ENCODE data around the gene TMEM108.

The TMEM108 gene

GRCh38 chr3:133055339-133055738 lies 17.1 kb downstream of the TMEM108 start:
- no peak for DNase-seq

DNA sequence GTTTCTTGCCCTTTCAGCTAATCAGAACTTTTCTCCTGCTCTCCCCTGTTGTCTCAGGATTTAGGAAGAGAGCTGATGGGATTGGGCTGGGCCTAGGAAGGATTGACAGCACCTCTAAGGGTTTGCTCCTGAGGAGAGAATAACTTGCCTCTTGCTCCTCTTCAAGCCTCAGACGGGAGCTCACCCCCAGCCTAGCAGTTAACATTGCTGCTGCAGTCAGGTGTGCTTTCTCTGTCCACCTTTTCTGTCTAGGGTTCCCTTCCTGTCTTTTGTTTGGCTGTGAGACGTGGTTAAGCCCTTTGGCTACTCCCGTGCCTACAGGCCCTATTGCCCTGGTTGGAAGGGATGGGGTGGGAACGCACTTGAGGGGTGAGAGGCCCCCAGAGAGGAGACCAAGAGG lies 20.1 kb downstream of the TMEM108 start:
- DNase-seq, result no peak

DNA sequence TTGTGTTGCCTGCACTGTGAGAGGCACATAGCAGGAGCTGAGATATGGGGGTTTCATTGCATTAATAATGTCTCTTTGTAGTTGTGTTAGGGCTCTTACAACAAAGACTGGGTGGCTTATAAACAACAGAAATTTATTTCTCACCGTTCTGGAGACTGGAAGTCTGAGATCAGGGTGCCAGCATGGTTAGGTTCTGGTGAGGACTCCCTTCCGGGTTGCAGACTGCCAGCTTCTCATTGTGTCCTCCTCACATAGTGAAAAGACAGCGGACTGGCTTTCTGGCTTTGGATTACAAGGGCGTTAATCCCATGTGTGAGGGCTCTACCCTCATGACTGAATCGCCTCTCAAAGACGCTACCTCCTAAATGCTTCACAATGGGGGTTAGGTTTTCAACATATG lies 20.6 kb downstream of the TMEM108 start:
- no peak for DNase-seq

GRCh38 chr3:133065193-133065961 lies 27.2 kb downstream of the TMEM108 start:
- DNase-seq, result no peak

- DNase-seq, result no peak
Measured at GRCh38 chr3:133066026-133066425, 27.8 kb downstream of the TMEM108 start.

- DNase-seq, result no peak
Measured at GRCh38 chr3:133069556-133070286, 31.5 kb downstream of the TMEM108 start.

DNA sequence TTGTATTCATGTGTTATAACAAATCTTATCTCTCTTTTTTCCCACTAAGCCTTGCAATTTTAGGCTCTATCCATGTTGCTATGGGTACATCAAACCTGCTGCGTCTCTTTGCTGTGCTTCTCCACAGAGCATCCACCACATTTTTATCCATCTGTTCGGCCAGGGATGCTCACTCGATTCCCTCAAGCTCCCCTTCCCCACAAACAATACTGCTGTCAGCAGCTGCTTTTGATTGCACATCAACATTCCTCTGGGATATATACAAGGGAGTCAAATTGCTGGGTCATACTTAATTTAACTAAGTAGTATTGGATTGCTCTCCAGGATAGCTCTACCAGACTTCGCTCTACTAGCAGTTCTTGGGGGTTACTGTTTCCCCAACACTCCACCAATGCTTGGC lies 36.8 kb downstream of the TMEM108 start:
- no peak for DNase-seq

GRCh38 chr3:133077688-133078087 lies 39.5 kb downstream of the TMEM108 start:
- DNase-seq, result no peak

- DNase-seq, result no peak
Measured at GRCh38 chr3:133079621-133080020, 41.4 kb downstream of the TMEM108 start.

DNA sequence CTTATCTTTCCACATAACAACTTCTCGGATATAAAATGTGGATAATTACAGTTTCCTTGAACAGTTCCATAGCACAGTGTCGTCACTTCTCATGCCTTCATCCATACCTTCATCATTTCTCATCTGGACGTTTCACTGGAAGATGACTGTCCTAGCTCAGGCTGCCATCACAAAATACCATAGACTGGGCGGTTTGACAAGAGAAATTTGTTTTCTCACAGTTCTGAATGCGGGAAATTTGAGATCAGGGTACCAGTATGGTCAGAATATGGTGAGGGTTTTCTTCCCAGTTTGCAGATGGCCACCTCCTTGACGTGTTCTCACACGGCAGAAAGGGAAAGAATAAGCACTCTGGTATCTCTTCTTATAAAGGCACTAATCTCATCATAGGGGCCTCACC lies 42.8 kb downstream of the TMEM108 start:
- no peak for DNase-seq

DNA sequence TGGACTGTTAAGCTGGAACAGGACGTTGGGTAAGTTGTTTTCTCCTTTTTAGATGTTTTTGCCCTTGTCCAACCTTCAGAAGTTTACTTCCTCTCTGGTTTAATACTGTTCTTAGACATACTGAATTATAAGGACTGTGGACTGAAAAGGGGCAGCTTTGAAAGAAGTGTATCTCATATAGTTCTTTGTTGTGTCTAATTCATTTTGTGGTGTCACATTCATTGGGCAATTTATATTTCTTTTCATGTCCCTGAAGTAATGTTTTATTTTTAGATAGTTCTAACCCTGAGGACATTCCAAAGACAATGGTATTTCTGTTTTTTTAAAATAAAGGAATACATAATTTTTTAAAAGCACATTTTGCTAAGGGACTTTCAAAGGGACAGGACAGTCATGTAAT lies 45.2 kb downstream of the TMEM108 start:
- DNase-seq, result no peak

DNA sequence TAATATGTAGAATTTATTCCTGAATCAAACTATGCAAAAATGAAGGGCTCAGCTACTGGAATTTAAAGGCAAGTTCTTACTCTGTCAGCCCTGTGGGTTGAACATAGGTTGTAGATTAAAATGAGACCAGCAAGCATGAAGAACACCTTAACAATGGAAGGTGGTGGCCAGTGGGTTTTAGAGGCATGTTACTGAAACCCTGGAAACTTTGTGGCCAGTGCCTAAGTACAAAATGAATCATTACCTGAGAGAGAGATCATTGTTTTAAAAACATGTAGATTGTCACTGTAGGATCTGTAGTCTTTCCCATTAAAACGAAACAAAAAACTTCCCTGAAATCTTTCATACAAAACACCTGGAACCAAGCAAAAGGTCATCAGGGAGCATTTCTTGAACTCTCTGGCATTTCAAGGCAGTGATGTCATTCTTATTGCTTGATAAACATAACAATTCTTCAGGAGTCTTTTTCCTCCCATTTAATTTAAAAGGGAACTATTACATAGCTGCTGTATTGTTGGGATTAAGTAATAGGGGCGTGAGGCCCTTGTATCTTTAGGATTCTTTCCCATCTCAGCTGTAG lies 51.8 kb downstream of the TMEM108 start:
- DNase-seq, result no peak

DNA sequence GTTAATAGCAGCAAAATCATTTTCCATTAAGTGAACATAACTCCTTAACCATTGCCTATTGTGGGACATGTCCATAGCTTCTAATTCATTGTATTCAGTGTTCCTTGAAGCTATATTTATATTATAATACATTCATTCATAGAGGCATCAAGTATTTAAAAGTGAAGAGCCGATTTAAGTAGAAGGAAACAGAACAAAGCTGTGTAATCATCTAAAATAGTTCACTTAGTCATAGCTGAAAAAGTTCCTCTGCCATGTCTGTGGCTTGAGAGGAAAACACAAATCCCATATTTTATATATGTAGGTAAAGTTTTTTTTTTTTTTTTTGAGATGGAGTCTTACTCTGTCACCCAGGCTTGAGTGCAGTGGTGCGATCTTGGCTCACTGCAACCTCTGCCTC lies 54.5 kb downstream of the TMEM108 start:
- no peak for DNase-seq

- DNase-seq, result no peak
Measured at GRCh38 chr3:133093366-133093765, 55.2 kb downstream of the TMEM108 start.

GRCh38 chr3:133096900-133097613 lies 58.9 kb downstream of the TMEM108 start:
- DNase-seq, result no peak

GRCh38 chr3:133103706-133104105 lies 65.5 kb downstream of the TMEM108 start:
- DNase-seq, result no peak

DNA sequence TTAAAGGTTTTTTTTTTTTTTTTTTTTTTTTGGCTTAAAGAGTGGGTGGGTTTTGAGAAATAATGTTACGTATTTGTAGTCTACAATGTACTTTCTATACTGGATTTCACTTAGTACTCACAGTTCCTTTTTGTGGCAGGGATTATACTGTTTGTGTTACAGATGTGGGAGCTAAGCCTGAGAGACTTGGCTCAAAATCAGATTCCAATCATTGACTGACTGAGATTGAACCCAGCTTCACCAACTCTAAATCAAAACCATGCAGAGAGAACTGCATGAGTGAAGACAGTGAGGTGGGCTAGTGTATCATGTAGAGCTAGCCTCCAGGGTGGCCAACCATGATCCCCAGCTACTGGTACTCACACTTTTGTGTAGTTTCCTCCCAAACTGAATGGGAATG lies 68.0 kb downstream of the TMEM108 start:
- no peak for DNase-seq

GRCh38 chr3:133112666-133113065 lies 74.5 kb downstream of the TMEM108 start:
- DNase-seq, result no peak

GRCh38 chr3:133113526-133113925 lies 75.3 kb downstream of the TMEM108 start:
- DNase-seq, result no peak

DNA sequence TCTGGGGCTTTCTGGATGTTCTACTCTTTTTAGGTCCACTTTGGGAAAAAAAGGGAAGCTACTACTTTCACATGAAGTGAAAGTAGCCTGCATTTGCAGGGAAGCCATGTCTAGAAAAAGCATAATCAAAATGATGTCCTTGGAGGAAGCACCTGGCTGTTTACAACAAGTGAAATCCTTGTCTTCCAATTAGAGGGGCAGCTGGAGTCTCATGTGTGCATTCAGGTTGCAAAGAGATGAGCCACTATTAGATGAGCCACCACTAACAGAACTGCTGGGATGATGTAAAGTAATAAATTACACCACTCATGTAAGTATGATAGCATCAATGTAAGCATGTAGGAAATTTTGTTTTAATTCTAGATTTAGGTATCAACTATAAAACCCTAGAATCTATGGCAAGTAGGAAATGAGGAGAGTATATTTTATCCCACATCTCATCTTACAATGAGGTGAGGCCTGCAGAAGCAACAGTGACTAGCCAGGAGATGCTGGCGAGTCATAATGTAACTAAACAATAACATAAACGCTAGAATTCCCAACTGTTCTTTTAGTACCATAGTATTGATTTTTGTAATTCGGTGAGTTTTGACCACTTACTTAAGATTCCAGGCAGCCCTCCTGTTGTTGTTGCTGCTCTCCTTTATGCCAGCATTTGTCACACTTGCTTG lies 75.9 kb downstream of the TMEM108 start:
- no peak for DNase-seq

DNA sequence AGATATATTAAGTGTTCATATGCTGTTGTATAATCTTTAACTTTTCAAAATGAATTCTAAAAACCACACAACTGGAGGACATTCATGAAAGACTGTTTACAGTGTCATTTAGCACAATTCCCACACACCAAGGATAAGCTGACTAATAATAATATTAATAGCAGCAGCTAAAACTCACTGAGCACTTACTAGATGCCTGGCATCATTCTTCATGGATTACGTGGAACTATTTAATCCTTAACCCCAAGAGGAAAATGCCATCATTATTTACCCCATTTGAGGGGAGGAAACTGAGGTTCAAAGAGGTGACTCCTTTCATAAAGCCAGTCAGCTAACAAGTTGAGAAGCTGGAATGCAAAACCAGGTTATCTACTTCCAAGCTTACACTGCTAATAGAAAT lies 77.0 kb downstream of the TMEM108 start:
- no peak for DNase-seq

DNA sequence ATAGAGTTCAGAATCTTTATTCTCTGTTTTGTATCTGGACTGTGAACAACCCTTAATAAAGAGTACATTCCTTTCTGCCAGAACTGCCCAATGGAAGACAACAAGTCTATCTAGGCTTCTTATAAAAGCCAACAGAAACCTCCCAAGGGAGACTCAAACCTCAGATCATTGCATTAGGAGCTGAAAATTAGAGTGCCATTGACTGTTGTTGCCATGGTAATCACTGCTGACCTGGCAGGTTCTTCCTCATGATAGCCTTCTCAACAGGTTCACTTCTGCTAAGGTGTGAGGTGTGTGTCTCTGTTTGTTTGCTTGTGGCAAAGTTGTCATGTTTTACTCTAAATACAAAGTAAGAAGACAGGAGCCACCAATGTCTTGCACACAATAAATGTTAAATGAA lies 79.2 kb downstream of the TMEM108 start:
- DNase-seq, result no peak

GRCh38 chr3:133119176-133119575 lies 81.0 kb downstream of the TMEM108 start:
- no peak for DNase-seq

All from T-helper 2 cell (primary cell).